ENCODE data around the gene LRRC45.
"Not testable (repeated sequence)": the region's sequence is repeated elsewhere in the genome, so short reads cannot be mapped to it uniquely, and the experiment has no call there.

The LRRC45 gene

DNA sequence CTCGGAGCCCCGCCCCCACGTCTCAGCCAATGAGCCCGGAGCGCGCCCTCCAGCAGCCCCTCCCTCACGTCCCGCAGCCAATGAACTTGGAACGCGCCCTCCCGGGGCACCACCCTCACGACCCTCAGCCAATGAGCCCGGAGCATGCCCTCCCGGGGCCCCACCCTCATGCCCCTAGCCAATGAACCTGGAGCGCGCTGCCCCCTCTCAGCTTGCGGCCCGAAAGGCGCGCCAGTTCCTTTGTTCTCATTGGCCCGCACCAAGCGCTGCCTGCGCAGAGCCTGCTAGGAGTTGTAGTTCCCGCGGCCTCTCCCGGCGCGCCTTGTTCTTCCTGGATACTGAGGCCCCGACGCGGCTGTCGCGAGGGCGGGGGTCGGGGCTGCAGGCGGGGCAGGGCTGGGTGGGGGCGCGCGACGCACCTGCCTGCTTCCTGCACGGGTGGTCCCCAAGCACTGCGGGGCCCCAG lies at the start of gene LRRC45:
Gene LRRC45, plus strand, starts transcription at position 325 of the 466 bp plus-strand sequence. CDS start 339 bp downstream, outside the sequence.
- peak; percentile 99 for DNase-seq (ENCODE audit: low spot score)

DNA sequence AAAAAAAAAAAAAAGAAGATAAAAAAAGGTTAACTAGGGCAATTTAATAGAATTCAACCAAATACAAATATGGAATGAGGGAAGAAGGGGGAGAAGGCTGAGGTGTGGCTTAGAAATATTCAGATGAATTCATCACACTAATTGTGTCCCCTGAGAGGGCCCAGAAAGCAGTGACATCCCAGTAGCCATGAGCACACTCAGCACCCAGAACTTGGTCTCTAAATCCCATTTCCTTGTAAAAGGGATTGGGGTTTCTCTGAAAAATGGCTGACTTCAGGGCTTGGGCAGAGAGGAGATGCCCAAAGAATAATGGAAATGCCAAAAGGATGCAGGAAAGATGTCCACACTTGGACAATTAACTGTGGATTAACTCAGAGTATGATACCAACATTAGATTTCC lies 49.7 kb upstream of the LRRC45 start:
- DNase-seq (ENCODE audit: low spot score) = no peak

DNA sequence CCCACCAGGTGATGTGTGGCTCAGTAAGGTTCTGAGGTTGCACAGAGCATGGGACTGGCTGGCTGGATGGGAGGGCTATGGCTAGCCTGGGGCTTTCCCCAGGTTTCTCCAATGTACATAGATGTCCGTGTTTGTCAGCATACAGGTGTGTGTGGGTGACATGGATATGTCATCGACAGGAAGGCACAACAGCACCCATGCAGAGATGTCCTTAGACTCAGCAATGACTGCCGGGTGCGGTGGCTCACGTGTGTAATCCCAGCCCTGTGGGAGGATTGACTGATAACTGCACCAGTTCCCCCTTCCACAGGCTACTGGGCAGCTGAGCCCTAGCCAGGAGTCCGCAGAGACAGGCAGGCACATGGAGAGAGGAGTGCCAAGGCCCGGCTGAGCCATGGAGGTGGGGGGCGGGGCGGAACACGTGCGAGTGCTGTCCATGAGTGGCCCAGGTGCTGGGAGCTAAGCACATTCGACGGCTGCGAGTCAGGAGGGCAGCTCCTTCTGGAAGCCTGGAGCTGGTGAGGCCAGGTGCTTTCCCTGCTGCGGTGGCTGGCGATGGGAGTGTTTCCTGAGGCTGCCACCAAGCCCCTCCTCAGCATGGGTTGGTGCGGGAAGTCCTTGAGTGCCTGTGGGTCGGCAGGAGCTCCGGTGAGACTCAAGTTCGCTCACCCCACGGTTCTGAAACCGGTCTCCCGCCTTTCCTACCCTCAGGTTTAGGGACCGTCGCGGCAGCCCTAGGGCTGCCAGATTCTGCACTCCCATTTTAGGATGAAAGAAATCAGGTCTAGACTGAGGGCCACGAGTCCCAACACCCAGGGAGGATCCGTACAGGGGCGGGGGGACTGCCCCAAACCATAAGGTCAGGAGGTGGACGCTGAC lies 46.5 kb upstream of the LRRC45 start:
- DNase-seq (ENCODE audit: low spot score) = no peak

DNA sequence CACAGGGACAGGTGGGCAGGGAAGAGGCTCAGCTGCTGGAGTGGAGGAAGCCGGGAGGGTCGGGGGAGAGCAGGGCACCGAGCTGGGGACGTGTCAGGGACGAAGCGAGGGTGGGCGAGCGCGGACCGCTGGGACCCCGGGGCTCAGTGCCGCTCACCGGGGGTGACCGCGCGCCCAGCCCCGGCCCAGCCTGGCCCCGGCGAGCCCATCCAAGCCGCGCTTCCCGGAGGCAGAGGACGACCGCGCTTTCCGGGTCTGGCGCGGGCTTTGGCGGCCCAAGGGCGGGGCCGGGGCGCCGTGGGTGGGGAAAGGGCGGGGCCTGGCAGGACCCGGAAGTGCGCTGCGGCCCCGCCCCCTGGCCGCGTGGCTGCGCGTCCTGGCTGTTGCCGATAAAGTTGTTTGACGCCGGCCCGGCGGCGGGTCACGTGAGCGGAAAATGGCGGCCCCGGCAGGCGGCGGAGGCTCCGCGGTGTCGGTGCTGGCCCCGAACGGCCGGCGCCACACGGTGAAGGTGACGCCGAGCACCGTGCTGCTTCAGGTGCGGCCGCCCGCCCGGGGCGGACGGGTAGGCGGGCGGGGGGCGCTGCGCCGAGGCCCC lies 45.8 kb upstream of the LRRC45 start, which contains the start of gene ASPSCR1:
Gene ASPSCR1, plus strand, starts transcription at position 419 of the 598 bp plus-strand sequence. Its CDS starts 18 bp downstream, at position 437.
- peak; percentile 91 for DNase-seq (ENCODE audit: low spot score)

DNA sequence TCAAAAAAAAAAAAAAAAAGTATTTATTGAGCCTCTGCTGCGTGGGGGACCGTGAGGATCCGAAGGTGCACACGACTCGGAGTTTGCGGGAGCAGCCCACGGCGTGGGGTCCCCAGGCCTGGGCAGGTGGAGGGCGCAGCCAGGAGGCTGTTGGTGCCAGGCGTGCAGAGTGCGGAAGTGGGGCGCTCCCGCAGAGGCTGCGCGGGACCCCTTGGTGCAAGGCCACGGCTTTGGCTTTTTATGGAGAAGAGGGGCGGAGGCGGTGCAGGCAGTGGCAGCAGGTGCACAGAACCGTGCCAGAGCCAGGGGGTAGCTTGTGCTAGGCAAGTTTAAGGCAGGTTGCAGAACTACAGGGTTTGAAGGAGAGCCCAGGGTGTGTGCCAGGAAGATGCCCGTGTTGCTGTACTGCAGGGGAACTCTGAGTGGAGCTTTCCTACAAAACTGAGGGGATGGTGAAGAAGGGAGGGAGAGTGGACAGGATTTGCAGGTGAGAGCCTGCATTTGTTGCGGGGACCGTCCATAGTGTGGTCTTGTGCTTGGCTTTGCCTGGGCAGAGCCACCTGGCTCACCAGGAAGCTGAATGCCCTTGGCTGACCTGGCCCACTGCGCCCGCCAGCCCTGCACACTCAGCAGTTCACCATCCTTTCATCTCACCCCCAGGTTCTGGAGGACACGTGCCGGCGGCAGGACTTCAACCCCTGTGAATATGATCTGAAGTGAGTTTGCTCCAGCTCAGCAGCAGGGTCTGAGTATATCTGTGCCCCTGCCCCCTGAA lies 44.4 kb upstream of the LRRC45 start:
- DNase-seq (ENCODE audit: low spot score) = no peak

DNA sequence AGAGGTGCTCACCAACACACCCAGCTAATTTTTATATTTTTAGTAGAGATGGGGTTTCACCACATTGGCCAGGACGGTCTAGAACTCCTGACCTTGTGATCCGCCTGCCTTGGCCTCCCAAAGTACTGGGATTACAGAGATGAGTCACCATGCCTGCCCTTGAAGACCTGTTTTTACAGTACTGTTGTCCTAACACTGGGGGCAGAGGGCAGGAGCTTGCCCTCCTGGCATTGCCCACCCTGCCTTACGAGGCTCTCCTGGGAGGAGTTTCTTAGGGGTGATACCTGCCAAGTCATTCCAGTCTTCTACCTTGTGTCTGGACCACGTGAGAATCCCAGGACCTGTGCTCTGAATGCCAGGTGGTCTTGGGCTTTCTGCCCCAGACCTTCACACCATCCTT lies 43.0 kb upstream of the LRRC45 start:
- no peak for DNase-seq (ENCODE audit: low spot score)

DNA sequence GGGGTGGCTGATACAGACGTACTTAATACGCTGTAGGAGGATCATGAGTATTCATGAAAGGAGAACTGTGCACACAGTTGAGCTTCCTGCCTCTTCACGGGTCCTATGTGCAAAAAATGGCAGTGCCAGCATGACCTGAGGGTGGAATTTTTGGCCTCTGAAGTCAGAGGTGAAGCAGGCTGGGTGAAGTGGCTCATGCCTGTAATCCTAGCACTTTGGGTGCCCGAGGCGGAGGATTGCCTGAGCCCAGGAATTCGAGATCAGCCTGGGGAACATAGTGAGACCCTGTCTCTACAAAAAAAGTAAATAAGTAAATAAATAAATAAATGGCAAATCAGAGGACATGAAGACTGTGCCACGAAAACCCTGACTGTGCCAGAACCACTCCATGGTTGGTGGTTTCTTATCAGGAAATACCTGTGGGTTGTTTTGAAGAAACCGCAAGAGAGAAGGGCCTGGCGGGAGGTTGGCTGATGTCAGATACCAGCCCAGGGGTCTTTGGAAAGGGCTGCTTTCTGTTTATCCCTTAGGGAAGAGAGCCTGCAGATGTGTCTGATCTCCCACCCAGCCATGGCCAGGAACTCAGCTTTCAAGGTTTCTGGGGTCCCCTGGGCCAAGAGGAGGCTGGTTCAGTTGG lies 42.3 kb upstream of the LRRC45 start:
- DNase-seq (ENCODE audit: low spot score) = no peak

DNA sequence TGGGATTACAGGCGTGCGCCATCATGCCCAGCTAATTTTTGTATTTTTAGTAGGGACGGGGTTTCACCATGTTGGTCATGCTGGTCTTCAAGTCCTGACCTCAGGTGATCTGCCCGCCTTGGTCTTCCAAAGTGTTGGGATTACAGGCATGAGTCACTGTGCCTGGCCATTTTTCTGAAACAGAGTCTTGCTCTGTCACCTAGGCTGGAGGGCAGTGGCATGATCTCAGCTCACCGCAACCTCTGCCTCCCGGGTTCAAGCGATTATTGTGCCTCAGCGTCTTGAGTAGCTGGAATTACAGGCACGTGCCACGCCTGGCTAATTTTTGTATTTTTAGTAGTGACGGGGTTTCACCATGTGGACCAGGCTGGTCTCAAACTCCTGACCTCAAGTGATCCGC lies 41.6 kb upstream of the LRRC45 start:
- DNase-seq (ENCODE audit: low spot score) = not testable (repeated sequence)

DNA sequence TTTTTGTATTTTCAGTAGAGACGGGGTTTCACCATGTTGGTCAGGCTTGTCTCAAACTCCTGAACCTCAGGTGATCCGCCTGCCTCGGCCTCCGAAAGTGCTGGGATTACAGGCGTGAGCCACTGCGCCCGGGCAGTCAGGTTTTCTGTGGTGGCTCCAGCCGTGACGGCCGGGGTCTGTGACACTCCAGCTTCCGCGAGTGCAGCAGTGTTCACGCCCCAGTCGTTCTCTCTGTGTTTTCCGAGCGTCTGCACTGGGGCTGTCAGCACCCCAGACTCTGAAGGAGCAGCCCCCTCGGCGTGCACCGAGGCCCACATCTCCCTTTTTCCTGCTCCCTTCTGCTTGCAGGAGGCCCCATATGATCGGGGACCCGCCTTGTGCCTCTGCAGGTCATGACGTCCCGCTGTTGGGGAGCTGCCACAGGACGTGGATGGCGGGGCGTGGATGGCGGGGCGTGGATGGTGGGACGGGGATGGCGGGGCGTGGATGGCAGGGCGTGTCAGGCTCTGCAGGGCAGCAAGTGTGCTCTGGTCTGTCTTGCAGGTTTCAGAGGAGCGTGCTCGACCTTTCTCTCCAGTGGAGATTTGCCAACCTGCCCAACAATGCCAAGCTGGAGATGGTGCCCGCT lies 40.0 kb upstream of the LRRC45 start:
- DNase-seq (ENCODE audit: low spot score) = no peak

DNA sequence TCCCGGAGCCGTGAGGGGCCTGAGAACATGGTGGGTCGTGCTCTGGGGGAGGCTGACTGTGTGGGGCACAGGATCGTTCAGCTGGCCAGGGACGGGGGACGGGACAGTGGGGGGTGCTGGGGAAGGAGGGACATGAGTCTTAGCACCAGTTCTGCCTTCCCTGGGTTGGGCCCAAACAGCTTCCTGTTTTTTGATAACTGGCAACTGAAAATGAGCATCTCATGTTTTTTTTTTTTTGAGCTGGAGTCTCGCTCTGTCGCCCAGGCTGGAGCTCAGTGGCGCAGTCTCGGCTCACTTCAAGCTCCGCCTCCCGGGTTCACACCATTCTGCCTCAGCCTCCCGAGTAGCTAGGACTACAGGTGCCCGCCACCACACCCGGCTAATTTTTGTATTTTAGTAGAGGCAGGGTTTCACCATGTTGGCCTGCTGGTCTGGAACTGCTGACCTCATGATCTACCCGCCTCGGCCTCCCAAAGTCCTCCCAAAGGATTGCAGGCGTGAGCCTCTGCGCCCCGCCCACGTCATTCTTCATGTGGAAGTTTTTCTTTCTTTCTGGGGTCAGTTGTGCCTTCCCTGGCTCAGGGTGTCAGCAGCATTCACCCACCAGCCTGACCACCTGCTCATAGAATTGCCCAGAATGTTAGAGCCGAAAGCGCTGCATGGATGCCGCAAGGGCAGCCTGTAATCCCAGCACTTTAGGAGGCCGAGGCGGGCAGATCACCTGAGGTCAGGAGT lies 39.3 kb upstream of the LRRC45 start:
- DNase-seq (ENCODE audit: low spot score) = no peak

DNA sequence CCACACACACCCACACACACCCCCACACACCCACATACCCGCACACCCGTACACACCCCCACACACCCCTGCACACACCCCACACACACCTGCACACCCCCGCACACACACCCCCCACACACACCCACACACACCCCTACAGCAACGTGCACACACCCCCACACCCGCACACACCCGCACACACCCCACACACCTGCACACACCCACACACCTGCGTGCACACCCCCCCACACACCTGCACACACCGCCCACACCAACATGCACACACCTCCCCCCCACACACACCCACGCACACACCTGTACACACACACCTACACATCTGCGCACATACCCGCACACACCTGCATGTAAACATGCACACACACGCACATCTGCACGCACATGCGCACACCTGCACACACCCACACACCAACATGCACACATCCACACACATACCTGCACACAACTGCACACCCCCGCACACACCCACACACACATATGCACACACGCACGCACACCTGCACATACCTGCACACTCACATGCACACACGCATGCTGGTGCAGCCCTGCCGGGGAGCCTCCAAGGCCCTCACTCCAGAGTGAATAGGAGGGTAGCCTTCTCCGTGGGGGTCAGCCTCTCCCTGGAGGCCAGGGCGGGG lies 38.2 kb upstream of the LRRC45 start:
- DNase-seq (ENCODE audit: low spot score) = no peak

DNA sequence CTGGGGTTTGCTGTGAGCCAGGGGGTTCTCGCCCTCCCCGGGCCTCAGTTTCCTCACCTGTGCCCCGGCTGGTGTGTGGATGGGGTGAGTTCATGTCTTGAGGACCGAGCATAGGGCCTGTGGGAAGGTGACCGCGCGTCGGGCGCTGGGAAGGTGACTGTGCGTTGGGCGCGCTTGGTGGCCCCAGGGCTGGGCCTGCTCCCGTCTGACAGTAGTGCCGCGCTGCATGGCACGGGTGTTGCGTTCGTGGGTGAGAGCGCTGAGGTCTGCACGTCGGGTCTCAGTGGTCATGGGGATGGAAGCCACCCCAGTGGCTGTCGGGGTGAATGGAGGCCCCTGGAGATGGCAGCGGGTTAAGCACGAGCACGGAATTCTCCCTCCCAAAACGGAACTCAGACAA lies 36.5 kb upstream of the LRRC45 start:
- no peak for DNase-seq (ENCODE audit: low spot score)

DNA sequence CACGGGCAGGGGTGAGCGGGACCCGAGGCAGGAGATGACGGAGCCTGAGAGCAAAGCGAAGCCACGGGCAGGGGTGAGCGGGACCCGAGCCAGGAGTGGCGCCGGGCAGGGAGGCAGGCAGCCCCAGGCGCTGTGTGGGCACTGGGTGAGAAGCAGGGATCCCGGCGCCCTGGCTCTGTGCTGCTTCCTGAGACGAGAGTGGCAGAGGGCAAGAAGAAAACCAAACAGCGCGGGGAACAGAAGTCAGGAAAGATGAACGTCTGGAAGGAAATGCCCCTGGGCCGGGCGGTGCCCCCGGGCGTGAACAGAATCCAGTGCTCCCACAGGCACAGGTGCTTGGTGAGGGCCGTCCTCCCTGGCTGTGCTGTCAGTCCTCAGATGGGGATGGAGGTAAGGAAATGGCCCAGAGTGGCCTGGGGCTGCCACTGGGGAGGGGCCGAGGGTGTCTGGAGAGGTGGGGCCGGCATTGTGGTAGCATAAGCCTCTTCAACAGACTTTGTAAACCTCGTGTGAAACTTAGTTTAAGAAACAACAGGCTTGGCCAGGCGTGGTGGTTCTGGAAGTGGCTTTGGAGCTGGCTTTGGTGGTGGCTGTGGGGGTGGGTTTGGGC lies 35.8 kb upstream of the LRRC45 start:
- no peak for DNase-seq (ENCODE audit: low spot score)

DNA sequence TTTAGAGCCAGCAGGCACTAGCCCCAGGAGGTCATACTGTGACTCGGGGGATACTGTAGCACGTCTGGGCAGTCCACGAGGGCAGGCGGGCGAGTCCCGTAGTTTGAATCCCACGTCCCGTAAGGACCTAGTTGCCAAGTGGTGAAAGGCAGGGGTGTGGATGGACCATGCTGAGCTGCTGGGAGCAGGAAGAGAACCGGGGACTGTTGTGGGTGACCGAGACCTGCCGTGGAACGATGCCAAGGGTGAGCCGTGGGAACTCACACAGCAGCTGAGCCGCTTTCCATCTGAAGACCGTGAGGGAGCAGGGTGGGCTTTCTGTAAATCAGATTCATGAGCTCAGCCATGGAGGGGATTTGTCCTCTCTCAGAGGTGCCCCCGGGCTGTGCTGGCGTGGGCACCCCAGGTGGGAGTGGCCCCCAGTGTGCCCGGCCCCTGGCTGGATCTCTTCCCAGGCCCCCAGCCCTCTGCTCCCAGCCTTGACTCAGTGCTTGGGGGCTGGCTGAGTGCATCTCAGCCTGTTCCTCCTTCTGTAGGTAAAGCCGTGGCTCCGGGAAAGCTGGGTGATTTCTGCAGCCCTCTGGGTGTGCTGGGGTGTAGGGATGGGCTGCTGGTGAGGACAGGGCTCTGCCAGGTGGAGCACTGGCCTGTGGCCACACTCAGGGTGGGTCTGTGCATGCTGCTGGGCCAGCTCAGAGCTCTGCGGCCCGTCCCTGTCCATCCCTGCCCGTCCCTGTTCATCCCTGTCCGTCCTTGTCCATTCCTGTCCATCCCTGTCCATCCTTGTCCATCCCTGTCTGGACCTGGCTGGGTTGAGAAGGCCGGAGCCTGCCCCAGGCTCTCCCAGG lies 32.0 kb upstream of the LRRC45 start:
- no peak for DNase-seq (ENCODE audit: low spot score)

DNA sequence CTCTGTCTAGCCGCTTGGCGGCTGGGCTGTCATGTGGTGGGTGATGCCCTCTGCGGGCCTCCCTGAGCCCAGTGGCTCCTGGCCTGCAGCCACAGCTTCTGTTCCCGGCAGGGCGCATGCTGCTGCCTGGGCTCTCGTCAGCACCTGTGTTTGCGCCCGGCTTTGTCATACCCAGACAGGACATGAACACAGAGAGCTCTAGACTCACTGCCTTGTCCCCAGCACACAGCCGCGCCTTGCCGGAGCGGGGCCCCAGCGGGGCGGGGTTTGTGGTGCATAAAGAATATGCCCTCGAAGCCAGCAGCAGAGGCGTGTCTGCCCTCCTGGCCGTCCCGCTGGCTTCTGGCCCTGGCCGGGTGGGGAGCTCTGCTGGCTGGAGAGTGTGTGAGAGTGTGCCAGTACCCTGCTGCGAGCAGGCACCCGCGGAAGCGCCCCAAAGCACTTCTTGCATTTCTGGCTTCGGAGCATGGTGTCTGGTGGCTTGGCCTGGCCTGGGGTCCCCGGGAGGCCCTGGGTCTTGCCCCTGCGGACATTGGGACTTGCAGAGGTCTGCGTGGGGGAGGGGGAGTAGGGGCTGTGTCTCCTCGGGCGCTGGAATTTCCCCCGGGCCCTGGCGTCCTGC lies 31.3 kb upstream of the LRRC45 start:
- no peak for DNase-seq (ENCODE audit: low spot score)

DNA sequence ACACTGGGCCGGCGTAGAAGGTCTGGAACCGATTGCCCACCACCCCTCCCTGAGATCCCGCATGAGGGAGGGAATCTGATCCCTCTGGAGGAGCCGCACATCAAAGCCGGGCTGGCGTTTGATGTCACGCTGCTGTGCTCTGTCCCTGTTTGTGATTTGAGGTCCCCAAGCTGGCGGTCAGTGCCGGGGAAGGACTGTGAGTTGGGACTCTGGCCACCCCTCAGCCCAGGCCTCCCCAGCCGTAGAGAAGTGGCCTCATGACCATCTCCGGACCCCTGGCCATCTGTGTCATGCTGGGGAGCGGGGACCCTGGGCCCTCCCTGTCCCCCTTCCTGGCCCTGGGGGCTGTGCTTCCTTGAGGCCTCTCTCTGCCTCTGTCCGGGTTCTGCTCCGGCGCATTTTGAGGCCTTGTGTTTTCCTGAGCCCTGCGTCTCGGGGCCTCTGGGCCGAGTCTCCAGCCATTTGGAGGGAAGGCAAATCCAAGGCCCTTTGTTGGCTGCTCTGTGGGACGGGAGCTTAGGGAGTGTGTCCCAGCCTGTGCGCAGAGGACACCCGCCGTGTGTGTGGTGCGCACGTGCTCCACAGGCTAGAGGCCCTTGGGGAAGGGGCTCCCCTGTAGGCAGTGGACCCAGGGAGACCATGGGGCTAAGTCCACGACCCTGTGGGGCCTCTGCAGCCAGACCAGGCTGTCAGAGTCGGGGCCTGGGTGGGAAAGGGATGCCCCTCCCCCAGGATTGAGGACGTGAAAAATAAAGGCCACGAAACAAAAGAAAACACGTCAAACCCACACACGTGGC lies 30.6 kb upstream of the LRRC45 start:
- no peak for DNase-seq (ENCODE audit: low spot score)

DNA sequence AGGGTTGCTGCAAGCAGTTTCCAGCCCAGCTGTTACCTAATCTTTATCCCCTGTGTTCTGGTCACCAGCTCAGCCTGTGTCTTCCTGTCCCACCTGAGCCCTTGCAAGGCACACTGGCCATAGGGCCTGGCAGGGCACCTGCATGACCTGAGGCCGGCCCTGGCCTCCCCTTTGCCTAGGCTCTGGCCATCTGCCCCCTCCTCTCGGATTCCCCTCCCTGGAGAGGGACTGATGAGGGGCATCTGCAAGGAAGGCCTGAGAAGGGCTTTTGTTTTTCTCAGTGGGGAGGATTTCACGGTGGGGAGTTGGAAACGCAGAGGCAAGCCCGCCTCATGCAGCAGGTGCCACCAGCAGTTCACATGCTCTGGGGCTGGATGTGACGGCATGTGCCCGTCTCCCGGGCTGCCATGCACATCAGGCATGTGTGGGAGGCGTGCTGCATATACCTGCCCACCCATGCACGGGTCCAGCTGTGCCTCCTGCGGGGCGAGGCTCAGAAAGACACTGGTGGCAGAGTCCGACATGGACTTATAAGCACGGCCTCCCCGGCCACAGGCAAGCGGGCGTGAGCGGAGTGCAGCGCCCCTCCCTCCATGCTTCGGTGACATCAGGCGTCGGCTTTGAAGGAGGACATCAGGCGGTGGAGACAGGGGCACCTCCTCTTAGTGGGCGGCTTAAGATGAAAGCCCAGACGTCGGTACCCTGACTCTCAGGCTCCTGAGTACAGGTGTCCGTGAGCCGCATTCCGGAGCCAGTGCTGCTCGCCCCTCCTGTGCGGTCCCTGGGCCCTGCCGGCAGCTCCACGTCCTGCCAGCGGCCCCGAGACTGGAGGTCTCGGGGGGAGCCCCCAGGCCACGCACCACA lies 29.1 kb upstream of the LRRC45 start:
- no peak for DNase-seq (ENCODE audit: low spot score)
